IMR-90 (cell line): ENCODE data around the gene FEN1. TPM values are rescaled to one million over a fixed set of nuclear protein-coding genes. Genes with fewer than 3 reads are reported as not detected.
A peak's percentile ranks its signal among the peaks of the same experiment; 100 is the strongest.

Experiments used
- ATAC-seq: fragments of 200-7000 bp; cut with Tn5 transposase; 2 replicates; pipeline ENCODE4 v1.9.1; 2020; ENCODE audit warnings: low read depth, mild to moderate bottlenecking, moderate library complexity
- BruUV-seq: library from RNA; stranded (reverse); fragments of 400-500 nt; replicated peaks from 2 replicates; lab custom pipeline; 2021; lab: Mats Ljungman, UMichigan
- CTCF ChIA-PET: fragments of 300-600 bp; formaldehyde crosslinking; extraction: SDS; loops from one replicate; lab custom pipeline; 2021; ENCODE audit warnings: antibody characterized with exemption; lab: Yijun Ruan, JAX
- POLR2A ChIA-PET: fragments of 300-600 bp; sonication (Branson Sonifier 250); formaldehyde crosslinking; loops from one replicate; lab custom pipeline; 2022; ENCODE audit warnings: antibody characterized with exemption; ENCODE audit not compliant: unreplicated experiment; lab: Charles Lee
- DNase-seq: peaks from one replicate; pipeline ENCODE4 v3.0.0; 2013
- H2AFZ ChIP-seq: replicated peaks from 2 replicates; pipeline ENCODE3; 2013; ENCODE audit warnings: low read length, mild to moderate bottlenecking; ENCODE audit not compliant: poor library complexity
- H2AK5ac ChIP-seq: 2 replicates; pipeline ENCODE4 v1.6.1; 2013; ENCODE audit warnings: low read depth, low read length, inconsistent platforms
- H2AK9ac ChIP-seq: replicated peaks from 2 replicates; pipeline ENCODE3; 2013; ENCODE audit warnings: mild to moderate bottlenecking, low read depth, low read length, moderate library complexity; ENCODE audit not compliant: poor library complexity
- H2BK120ac ChIP-seq: 2 replicates; pipeline ENCODE4 v1.6.1; 2013; ENCODE audit warnings: low read depth, low read length, inconsistent platforms
- H2BK15ac ChIP-seq: 3 replicates; pipeline ENCODE4 v1.6.1; 2013; ENCODE audit warnings: low read depth, low read length, inconsistent platforms
- H2BK20ac ChIP-seq: 2 replicates; pipeline ENCODE4 v1.6.1; 2013; ENCODE audit warnings: low read depth, mild to moderate bottlenecking, inconsistent platforms, low read length, moderate library complexity
- H2BK5ac ChIP-seq: 2 replicates; pipeline ENCODE4 v1.6.1; 2013; ENCODE audit warnings: mild to moderate bottlenecking, low read depth, low read length, inconsistent platforms; ENCODE audit not compliant: poor library complexity, severe bottlenecking
- H3K14ac ChIP-seq: replicated peaks from 2 replicates; pipeline ENCODE4 v1.6.1; 2013; ENCODE audit warnings: low read depth, low read length, inconsistent platforms
- H3K18ac ChIP-seq: 2 replicates; pipeline ENCODE4 v1.6.1; 2013; ENCODE audit warnings: low read depth, low read length, control low read depth
- H3K23ac ChIP-seq: 2 replicates; pipeline ENCODE4 v1.6.1; 2013; ENCODE audit warnings: low read depth, low read length, inconsistent platforms
- H3K27ac ChIP-seq: 2 replicates; pipeline ENCODE4 v1.5.1; 2013; ENCODE audit warnings: mild to moderate bottlenecking, control low read depth, low read length; ENCODE audit not compliant: insufficient read depth
- H3K27me3 ChIP-seq: 2 replicates; pipeline ENCODE4 v1.6.1; 2013; ENCODE audit warnings: low read length; ENCODE audit not compliant: control insufficient read depth, insufficient read depth
- H3K36me3 ChIP-seq: 2 replicates; pipeline ENCODE4 v1.6.1; 2013; ENCODE audit warnings: low read length, mixed read lengths; ENCODE audit not compliant: control insufficient read depth, insufficient read depth
- H3K4ac ChIP-seq: 2 replicates; pipeline ENCODE4 v1.6.1; 2013; ENCODE audit warnings: low read depth, low read length, inconsistent platforms
- H3K4me1 ChIP-seq: 2 replicates; pipeline ENCODE4 v1.6.1; 2013; ENCODE audit warnings: low read length, mixed read lengths; ENCODE audit not compliant: control insufficient read depth, insufficient read depth
- H3K4me2 ChIP-seq: 2 replicates; pipeline ENCODE4 v1.6.1; 2013; ENCODE audit warnings: low read depth, mild to moderate bottlenecking, control low read depth, low read length, moderate library complexity
- H3K4me3 ChIP-seq: 2 replicates; pipeline ENCODE4 v1.5.1; 2013; ENCODE audit warnings: low read depth, mild to moderate bottlenecking, control low read depth, low read length, moderate library complexity; ENCODE audit not compliant: insufficient read depth
- H3K56ac ChIP-seq: 2 replicates; pipeline ENCODE4 v1.6.1; 2013; ENCODE audit warnings: low read length, inconsistent platforms; ENCODE audit not compliant: insufficient read depth; ENCODE audit errors: extremely low read depth
- H3K79me1 ChIP-seq, 2 experiments: 2 replicates each; pipeline ENCODE4 v1.6.1; 2013; ENCODE audit warnings: low read length in 2 of 2, inconsistent platforms in 1 of 2, low read depth in 1 of 2
- H3K9ac ChIP-seq: 2 replicates; pipeline ENCODE4 v1.6.1; 2013; ENCODE audit warnings: low read depth, low read length, control low read depth
- H3K9me1 ChIP-seq: 2 replicates; pipeline ENCODE4 v1.6.1; 2013; ENCODE audit warnings: low read length, inconsistent platforms; ENCODE audit not compliant: insufficient read depth
- H3K9me3 ChIP-seq: 2 replicates; pipeline ENCODE4 v1.6.1; 2013; ENCODE audit warnings: low read length; ENCODE audit not compliant: control insufficient read depth, insufficient read depth
- H4K20me1 ChIP-seq: 2 replicates; pipeline ENCODE4 v1.6.1; 2013; ENCODE audit warnings: low read length, inconsistent platforms; ENCODE audit not compliant: insufficient read depth
- H4K5ac ChIP-seq: 2 replicates; pipeline ENCODE4 v1.6.1; 2013; ENCODE audit warnings: mild to moderate bottlenecking, low read depth, low read length, control low read depth
- H4K8ac ChIP-seq, 2 experiments: 2 replicates each; pipeline ENCODE4 v1.6.1; 2013; ENCODE audit warnings: low read depth in 2 of 2, low read length in 2 of 2, control low read depth in 1 of 2, inconsistent platforms in 1 of 2
- H4K91ac ChIP-seq: 2 replicates; pipeline ENCODE4 v1.6.1; 2013; ENCODE audit warnings: low read depth, low read length, inconsistent platforms; ENCODE audit not compliant: insufficient read depth
- BHLHE40 ChIP-seq: fragments of 150-350 bp; IDR thresholded peaks from 2 replicates; pipeline ENCODE4 v1.6.1; 2016; ENCODE audit warnings: mild to moderate bottlenecking, low read depth, low read length
- CEBPB ChIP-seq: IDR thresholded peaks from 2 replicates; pipeline ENCODE4 v1.6.1; 2012; ENCODE audit warnings: low read depth, low read length, improper control_type of control experiment
- CTCF ChIP-seq: conservative IDR thresholded peaks from 2 replicates; pipeline ENCODE4 v1.5.1; 2012; ENCODE audit warnings: mild to moderate bottlenecking, low read depth, low read length, improper control_type of control experiment
- MAFK ChIP-seq: IDR thresholded peaks from 2 replicates; pipeline ENCODE4 v1.6.1; 2012; ENCODE audit warnings: low read depth, low read length, improper control_type of control experiment
- MAZ ChIP-seq: IDR thresholded peaks from 2 replicates; pipeline ENCODE4 v1.6.1; 2012; ENCODE audit warnings: low read depth, mild to moderate bottlenecking, low read length, improper control_type of control experiment, moderate library complexity, borderline replicate concordance
- POLR2A ChIP-seq: IDR thresholded peaks from 2 replicates; pipeline ENCODE4 v1.6.1; 2012; ENCODE audit warnings: mild to moderate bottlenecking, low read depth, low read length
- RFX5 ChIP-seq: IDR thresholded peaks from 2 replicates; pipeline ENCODE4 v1.8.0; 2012; ENCODE audit warnings: low read depth, mild to moderate bottlenecking, low read length, moderate library complexity
- SMC3 ChIP-seq: fragments of 150-350 bp; IDR thresholded peaks from 2 replicates; pipeline ENCODE4 v1.6.1; 2016; ENCODE audit warnings: low read depth, mild to moderate bottlenecking, antibody characterized with exemption, low read length, moderate library complexity
- USF2 ChIP-seq: fragments of 150-350 bp; IDR thresholded peaks from 2 replicates; pipeline ENCODE4 v1.6.1; 2017; ENCODE audit warnings: mild to moderate bottlenecking, antibody characterized with exemption, low read length, low read depth
- WGBS, 2 experiments: methylation state at CpG; one replicate each; pipeline versions ENCODE4 v1.1.5 to v1.1.7; 2013; ENCODE audit warnings: missing lambda C conversion rate in 2 of 2; ENCODE audit not compliant: insufficient read length in 1 of 2; ENCODE audit errors: extremely low coverage in 2 of 2; 5-methylcytosine and 5-hydroxymethylcytosine counted together
- dilution Hi-C: fragments of 300-500 bp; cut with HindIII; formaldehyde crosslinking; loops from one replicate; pipeline ENCODE4 v1.14.3; 2018; ENCODE audit warnings: low sequenced_read_pairs; ENCODE audit not compliant: unreplicated experiment
- in situ Hi-C: fragments of 300-500 bp; cut with MboI; formaldehyde crosslinking; loops from 3 replicates; pipeline ENCODE4 v1.14.3; 2019; ENCODE audit warnings: low sequenced_read_pairs, inconsistent platforms, mixed read lengths
- intact Hi-C: fragments of 100-400 bp; cut with micrococcal nuclease; formaldehyde crosslinking; loops from 2 replicates; pipeline ENCODE4 v1.10.0; 2022
- polyA plus RNA-seq, 3 experiments: library from polyadenylated mRNA; depleted of rRNA; stranded (reverse); fragments of >200 nt; gene quantifications; 2 replicates each; pipeline ENCODE4 v1.2.3, GENCODE V29; 2012; ENCODE audit warnings: low replicate concordance in 1 of 3
- total RNA-seq: library from RNA; depleted of rRNA; stranded (reverse); fragments of >200 nt; gene quantifications from 2 replicates; pipeline ENCODE4 v1.2.3, GENCODE V29; 2012
- TF ChIP-seq, protein P1 (sequence below): fragments of 150-350 bp; IDR thresholded peaks from 2 replicates; pipeline ENCODE4 v1.6.1; 2016; ENCODE audit warnings: low read depth, mild to moderate bottlenecking, low read length, moderate library complexity, borderline replicate concordance

Gene FEN1
- total and polyA plus RNA-seq, 2 of the 4 experiments (the other 2 are of a cell fraction) = 23.0 to 41.9 TPM

DNA sequence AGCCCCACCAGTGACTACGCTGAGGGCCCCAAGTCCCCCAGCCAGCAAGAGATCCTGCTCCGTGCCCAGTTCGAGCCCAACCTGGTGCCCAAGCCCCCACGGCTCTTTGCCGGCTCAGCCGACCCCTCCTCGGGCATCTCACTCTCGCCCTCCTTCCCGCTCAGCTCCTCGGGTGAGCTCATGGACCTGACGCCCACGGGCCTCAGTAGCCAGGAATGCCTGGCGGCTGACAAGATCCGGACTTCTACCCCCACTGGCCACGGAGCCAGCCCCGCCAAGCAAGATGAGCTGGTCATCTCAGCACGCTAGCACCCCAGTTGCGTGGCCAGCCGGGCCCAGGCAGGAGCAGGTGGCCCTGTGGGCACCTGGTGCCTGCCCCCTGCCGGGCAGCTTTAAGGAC is 48.5 kb upstream of the FEN1 start:
- Histone ChIP-seq H4K20me1 (no peaks in the 10 kb centered on the region), H2BK15ac (no peak overlapping the region), H2BK5ac (no peak overlapping the region), H2BK20ac (no peak overlapping the region), H4K5ac (no peak overlapping the region), H3K9ac (no peak overlapping the region), H3K79me1 (no peaks in the 10 kb centered on the region), H3K4me2 (no peak overlapping the region), H4K91ac (no peak overlapping the region), H3K4me3 (no peak overlapping the region), H3K27me3 (no peaks in the 10 kb centered on the region; the same call in 1 of the 2 replicates), H4K8ac (no peak overlapping the region), H2AK5ac (no peak overlapping the region), H3K56ac (no peak overlapping the region), H3K36me3 (peaks cover 3% of the 10 kb centered on the region; the same call in 1 of the 2 replicates), H3K18ac (no peak overlapping the region), H3K4ac (no peak overlapping the region), H3K4me1 (no peaks in the 10 kb centered on the region), H3K27ac (no peak overlapping the region), H3K23ac (no peak overlapping the region), H3K9me1 (no peaks in the 10 kb centered on the region), H3K9me3 (no peaks in the 10 kb centered on the region), H2AK9ac (peak overlapping the region; percentile 42), H3K14ac (no peak overlapping the region), H2BK120ac (no peak overlapping the region), H2AFZ (no peak overlapping the region)
- ChIA-PET POLR2A (no interaction called here), CTCF (interaction anchor here (0.9 kb wide), 1 partner anchor 11 kb away, joined by 3 read pairs; no protein-coding TSS in a partner anchor)
- TF ChIP-seq BHLHE40 (no peak), MAZ (no peak), CTCF (no peak), SMC3 (no peak), CEBPB (no peak), POLR2A (no peak), RFX5 (no peak), USF2 (no peak), MAFK (no peak)
- TF ChIP-seq, protein P1, sequence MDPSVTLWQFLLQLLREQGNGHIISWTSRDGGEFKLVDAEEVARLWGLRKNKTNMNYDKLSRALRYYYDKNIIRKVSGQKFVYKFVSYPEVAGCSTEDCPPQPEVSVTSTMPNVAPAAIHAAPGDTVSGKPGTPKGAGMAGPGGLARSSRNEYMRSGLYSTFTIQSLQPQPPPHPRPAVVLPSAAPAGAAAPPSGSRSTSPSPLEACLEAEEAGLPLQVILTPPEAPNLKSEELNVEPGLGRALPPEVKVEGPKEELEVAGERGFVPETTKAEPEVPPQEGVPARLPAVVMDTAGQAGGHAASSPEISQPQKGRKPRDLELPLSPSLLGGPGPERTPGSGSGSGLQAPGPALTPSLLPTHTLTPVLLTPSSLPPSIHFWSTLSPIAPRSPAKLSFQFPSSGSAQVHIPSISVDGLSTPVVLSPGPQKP = no peak
- no peak for ATAC-seq
- in situ Hi-C loops = no loop called here
- dilution Hi-C loops = no loop called here
- WGBS, 2 experiments = 85% methylated on average over 17 of the region's 20 CpGs; no CpG with 5 or more reads in 1 of the 2 experiments
- intact Hi-C loops = no loop called here
- no TSS peak for BruUV-seq
- peak; percentile 34 for DNase-seq
